Activated naive CD8-positive, alpha-beta T cell treated with anti-CD3 and anti-CD28 coated beads, Interleukin-2, amount 10 ng/mL, durations not matched to agents 7 days and 5 days (primary cell): Measurements from ENCODE around the gene GRM4. TPM values are rescaled to one million over a fixed set of nuclear protein-coding genes. Genes with fewer than 3 reads are reported as not detected.

ENCODE experiments used
- ATAC-seq: fragments of 150-1000 bp; cut with Tn5 transposase; one replicate; pipeline ENCODE4 v1.10.0; 2021; ENCODE audit warnings: low read depth, moderate library complexity
- POLR2A ChIA-PET: fragments of 350-600 bp; sonication (Branson Sonifier 250); formaldehyde crosslinking; loops from one replicate; lab custom pipeline; 2021; ENCODE audit warnings: antibody characterized with exemption; lab: Charles Lee
- DNase-seq: peaks from one replicate; pipeline ENCODE4 v3.0.0; 2021
- H3K27ac Mint-ChIP-seq: one replicate; pipeline ENCODE4 v1.8.0; 2022; ENCODE audit warnings: mild to moderate bottlenecking, mixed read lengths
- H3K27me3 Mint-ChIP-seq: one replicate; pipeline ENCODE4 v1.8.0; 2022; ENCODE audit warnings: mild to moderate bottlenecking, moderate library complexity, mixed read lengths
- H3K36me3 Mint-ChIP-seq: one replicate; pipeline ENCODE4 v1.8.0; 2021; ENCODE audit warnings: mild to moderate bottlenecking, mixed read lengths
- H3K4me1 Mint-ChIP-seq: one replicate; pipeline ENCODE4 v1.8.0; 2021; ENCODE audit warnings: mixed read lengths
- H3K4me3 Mint-ChIP-seq: one replicate; pipeline ENCODE4 v1.8.0; 2022; ENCODE audit warnings: mild to moderate bottlenecking, moderate library complexity, mixed read lengths
- H3K9me3 Mint-ChIP-seq: one replicate; pipeline ENCODE4 v1.8.0; 2021; ENCODE audit warnings: mixed read lengths
- total RNA-seq, 2 experiments: library from RNA; stranded (reverse); gene quantifications; one replicate each; pipeline ENCODE4 v1.2.3, GENCODE V29; 2021

The GRM4 gene
- total RNA-seq, 2 experiments from 2014 or later: 0.14 to 0.44 TPM

DNA sequence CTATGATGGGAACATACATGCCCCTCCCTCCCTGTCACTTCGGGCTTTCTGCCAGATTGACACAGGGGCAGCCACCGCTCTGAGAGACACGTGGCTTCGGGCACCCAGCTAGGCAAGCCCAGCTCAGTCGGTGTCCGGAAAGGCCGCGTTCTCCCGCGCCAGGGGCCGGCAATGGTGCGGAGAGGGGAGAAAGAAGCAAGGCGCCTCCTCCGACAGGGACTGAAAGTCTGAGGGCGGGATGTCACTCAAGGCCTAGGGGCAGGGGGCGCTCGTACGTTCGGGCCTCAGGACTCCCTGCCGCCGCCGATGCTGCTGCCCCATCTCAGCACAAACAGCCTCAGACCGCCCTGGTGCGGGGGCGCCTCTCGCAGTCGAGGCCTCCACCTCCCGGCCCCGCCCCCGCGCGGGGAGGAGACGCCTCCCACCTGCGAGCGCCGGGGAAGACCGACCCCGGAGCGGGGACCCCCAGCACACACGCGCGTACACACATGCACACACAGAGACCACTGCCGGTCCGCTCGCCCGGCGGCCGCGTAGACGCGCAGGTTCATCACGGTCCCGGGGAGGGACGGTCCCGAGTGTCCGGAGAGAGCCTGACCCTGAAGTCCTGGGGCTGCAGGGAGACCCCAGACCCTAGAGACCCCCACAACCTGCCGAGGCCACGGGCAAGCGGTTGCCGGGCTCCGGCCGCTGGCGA is 1.9 kb downstream of the GRM4 start:
- ATAC-seq (peak; percentile 40), DNase-seq (peak; percentile 53)
- POLR2A ChIA-PET: no interaction called here
- H3K4me1 Mint-ChIP-seq: peaks cover 8% of the 10 kb centered on the region
- H3K27me3 Mint-ChIP-seq: peaks cover 61% of the 10 kb centered on the region
- H3K27ac Mint-ChIP-seq: no peak overlapping the region
- no peak overlapping the region for H3K4me3 Mint-ChIP-seq
- no peaks in the 10 kb centered on the region for H3K9me3 Mint-ChIP-seq
- H3K36me3 Mint-ChIP-seq: no peaks in the 10 kb centered on the region

DNA sequence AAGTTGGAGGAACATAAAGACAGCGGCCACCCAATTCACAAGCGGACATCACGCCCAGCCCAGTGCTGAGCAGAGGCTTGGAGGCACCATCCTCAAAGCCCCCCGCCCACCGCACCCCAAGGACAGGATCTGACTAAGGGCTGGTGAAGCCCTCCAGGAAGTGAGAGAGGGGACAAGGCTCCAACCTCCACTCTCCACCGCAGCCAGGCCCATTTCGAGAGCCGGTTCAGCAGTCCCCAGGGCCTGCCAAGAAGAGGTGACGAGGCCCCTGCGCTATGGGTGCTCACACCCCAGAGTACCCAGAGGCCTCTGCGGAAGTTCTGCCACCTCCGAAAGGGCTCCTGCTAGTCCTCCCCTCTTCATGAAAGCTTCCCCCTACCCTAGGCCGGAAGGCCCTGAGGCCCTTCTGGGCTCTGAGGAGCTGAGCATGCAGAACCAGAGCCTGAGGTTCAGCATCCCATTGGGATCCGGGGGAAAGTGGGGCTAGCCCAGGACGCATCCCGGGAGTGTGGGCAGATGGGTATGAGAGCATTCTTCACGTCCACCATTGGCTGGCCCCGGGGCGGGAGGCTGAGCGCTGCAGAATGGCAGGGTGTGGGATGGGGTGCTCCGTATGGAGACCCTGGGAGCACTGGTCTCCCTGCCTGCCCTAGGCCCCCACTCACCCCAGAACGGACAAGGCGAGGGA is 2.5 kb downstream of the GRM4 start:
- H3K9me3 Mint-ChIP-seq: no peaks in the 10 kb centered on the region
- no peaks in the 10 kb centered on the region for H3K36me3 Mint-ChIP-seq
- POLR2A ChIA-PET: no interaction called here
- H3K27ac Mint-ChIP-seq: no peak overlapping the region
- peaks cover 7% of the 10 kb centered on the region for H3K4me1 Mint-ChIP-seq
- DNase-seq: no peak
- peaks cover 66% of the 10 kb centered on the region for H3K27me3 Mint-ChIP-seq
- H3K4me3 Mint-ChIP-seq: peak overlapping the region; percentile 35
- no peak for ATAC-seq

DNA sequence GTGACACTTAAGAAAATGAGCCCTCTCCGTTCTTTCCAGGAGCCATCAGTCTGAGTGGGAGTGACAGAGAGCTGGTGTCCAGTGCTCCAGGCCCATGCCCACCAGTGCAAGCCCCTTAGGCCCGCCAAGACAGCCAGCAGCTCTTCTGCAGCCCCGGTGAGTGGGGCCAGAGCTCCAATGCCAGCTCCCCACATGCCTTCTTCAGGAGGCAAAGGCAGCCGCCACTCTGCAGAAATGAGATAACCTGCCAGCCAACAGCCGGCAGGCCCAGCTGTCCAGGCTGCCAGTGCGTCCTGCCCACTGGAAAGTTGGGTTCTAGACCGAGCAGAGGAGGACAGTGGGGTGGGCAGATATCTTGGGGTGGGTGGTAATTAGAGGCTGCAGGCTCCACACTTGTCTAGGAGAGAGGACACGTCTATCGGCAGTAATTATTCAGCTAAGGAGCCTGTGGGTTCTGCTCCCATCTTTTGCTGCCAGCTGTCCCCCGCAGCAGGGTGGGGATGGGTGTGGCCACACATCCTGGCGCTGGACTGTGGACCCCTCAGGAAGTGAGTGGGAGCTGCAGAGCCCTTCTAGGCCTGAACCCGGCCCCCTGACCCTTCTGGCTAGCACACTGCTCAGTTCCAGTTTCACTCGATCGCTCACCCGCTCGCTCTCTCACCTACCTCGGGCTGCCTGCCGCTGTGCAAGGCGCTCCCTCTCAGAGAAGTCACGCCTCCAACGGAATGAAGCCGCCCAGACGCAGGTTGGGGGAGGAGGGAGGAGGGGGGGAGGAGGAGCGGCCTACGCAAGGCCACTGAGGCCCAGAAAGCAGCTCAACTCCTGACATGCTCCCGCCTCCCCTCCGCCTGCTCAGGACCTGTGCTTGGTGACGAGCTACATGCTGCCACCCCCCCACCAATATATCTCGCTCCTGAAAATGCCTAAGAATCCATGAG is 3.6 kb downstream of the GRM4 start:
- H3K27me3 Mint-ChIP-seq: peaks cover 71% of the 10 kb centered on the region
- DNase-seq (no peak), ATAC-seq (no peak)
- H3K4me1 Mint-ChIP-seq: peaks cover 4% of the 10 kb centered on the region
- H3K4me3 Mint-ChIP-seq: no peak overlapping the region
- H3K36me3 Mint-ChIP-seq: no peaks in the 10 kb centered on the region
- no peak overlapping the region for H3K27ac Mint-ChIP-seq
- POLR2A ChIA-PET: no interaction called here
- H3K9me3 Mint-ChIP-seq: no peaks in the 10 kb centered on the region

DNA sequence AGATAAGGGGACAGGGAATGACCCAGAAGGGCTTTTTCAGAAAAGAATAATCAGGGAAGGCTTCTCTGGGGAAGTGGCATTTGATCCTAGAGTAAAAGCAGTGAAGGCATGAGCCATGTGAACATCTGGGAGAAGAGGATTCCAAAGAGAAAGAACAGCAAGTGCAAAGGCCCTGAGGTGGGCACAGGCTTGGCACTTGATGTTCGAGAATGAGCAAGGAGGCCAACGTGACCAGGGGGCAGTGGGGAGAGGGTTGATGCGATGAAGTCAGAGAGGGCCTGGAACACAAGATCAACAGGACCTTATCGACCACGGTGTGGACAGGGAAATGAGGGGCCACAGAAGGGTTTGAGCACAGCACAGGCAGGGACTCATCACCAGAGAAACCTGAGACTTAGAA is 5.8 kb downstream of the GRM4 start:
- POLR2A ChIA-PET: no interaction called here
- Mint-ChIP-seq H3K27ac (no peak overlapping the region), H3K36me3 (no peaks in the 10 kb centered on the region), H3K4me3 (no peak overlapping the region), H3K9me3 (no peaks in the 10 kb centered on the region), H3K4me1 (peaks cover 2% of the 10 kb centered on the region), H3K27me3 (peaks cover 56% of the 10 kb centered on the region)
- ATAC-seq (no peak), DNase-seq (no peak)

DNA sequence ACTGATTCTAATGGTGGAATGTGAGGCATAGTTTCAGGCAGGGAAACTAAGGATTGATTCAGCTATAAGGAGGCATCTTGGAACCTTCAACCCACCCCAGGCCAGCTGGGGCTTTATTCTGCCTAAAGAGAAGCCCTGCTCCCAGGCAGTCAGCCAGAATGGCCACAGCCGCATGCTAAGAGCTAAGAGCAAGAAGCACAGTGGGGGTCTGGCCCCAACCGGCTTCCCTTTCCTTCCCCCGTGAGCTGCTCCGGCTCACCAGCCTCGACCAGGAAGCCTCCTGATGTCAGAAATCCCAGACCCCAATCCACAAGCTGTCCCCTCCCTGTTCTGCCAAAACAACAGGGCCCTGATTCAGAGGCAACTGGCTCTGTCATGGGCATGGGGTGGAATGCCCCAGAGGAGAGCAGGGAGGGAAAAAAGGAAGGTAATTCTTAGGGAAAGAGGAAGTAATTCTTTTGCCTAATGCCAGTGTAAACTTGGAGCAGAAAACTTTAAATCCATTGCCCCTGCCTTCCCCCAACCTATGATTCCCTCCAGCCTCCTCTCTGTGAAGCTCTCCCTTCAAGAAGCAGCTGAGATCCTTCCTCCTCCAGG is 6.9 kb downstream of the GRM4 start:
- no peak for DNase-seq
- Mint-ChIP-seq H3K9me3 (no peaks in the 10 kb centered on the region), H3K4me3 (no peak overlapping the region), H3K27me3 (peaks cover 54% of the 10 kb centered on the region), H3K36me3 (no peaks in the 10 kb centered on the region), H3K4me1 (peaks cover 2% of the 10 kb centered on the region), H3K27ac (no peak overlapping the region)
- ATAC-seq: no peak
- POLR2A ChIA-PET: no interaction called here

DNA sequence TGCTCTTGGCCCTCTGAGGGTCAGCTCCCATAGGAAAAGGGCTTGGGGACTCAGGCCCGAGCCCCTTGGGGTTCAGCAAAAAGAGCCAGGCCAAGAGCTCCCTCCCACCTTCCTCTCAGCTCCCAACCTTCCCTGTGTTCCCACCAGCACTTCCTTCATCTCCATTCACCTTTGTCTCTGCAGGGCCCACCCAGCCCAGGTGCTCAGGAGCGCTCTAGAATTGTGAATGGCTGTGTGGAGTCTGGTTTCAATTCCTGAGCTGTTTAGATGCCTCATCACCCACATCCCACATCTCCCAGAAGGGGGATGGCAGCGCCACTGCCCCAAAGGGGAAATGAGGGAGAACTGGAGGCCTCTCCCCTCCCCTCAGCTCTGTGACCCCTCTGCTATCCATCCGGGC is 7.7 kb downstream of the GRM4 start:
- H3K27ac Mint-ChIP-seq: no peak overlapping the region
- no peak overlapping the region for H3K4me3 Mint-ChIP-seq
- DNase-seq: no peak
- no peaks in the 10 kb centered on the region for H3K36me3 Mint-ChIP-seq
- peaks cover 49% of the 10 kb centered on the region for H3K27me3 Mint-ChIP-seq
- ATAC-seq: no peak
- peaks cover 2% of the 10 kb centered on the region for H3K4me1 Mint-ChIP-seq
- POLR2A ChIA-PET: no interaction called here
- H3K9me3 Mint-ChIP-seq: no peaks in the 10 kb centered on the region

DNA sequence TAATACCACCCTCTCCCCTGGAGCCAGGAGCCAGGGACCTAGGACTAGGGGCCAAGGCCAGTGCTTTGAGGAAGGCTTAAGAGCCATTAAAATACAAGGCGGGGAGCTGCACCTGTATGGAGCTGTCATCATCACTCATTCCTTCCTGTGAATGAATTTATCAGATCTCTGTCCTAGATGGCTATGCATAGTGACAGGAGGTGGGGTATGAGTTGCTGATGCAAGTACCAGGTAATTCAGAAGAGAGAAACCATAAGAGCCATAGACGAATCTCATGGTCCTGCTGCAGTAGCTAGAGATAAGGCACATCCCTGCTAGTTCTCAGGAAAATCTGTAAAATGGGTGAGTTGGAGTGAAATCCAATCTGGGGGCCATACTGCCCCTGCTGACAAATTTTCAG is 10.3 kb downstream of the GRM4 start:
- H3K4me3 Mint-ChIP-seq: no peak overlapping the region
- H3K27ac Mint-ChIP-seq: no peak overlapping the region
- H3K9me3 Mint-ChIP-seq: no peaks in the 10 kb centered on the region
- ATAC-seq: no peak
- H3K27me3 Mint-ChIP-seq: peaks cover 44% of the 10 kb centered on the region
- POLR2A ChIA-PET: no interaction called here
- H3K4me1 Mint-ChIP-seq: peaks cover 3% of the 10 kb centered on the region
- DNase-seq: no peak
- H3K36me3 Mint-ChIP-seq: no peaks in the 10 kb centered on the region

DNA sequence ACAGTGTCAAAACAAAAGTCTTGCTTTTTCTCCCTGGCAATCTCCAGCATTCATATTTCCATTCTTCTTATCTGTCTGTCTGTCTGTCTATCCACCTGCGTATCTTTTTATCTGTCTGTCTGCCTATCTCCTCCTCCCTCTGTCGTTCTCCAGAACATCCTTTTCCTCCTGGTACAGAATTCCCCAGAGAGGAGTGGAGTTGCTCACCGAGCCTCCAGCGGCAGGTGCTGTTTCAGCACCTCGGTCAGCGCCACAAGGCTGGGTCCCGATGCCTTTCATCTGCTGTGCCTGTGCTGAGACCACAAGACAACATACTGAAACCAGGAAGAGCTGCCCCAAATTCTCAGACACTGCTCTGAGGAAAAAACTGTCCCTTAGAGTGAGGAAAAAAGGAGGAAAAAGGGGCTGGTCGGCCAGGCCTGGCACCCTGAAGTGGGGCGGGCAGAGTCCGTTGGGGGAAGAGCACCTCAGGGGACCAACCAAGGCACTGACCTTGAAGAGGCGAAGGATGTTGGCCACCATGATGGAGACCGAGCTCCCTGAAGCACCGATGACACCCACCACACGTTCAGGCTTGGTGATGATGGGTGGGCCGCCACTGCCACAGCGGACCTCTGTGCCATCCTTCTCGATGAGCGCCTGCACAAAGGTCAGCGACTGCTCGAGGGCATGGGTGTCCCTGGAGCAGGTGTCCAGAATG is 13.3 kb downstream of the GRM4 start:
- peaks cover 3% of the 10 kb centered on the region for H3K4me1 Mint-ChIP-seq
- H3K27ac Mint-ChIP-seq: no peak overlapping the region
- H3K9me3 Mint-ChIP-seq: no peaks in the 10 kb centered on the region
- peaks cover 27% of the 10 kb centered on the region for H3K27me3 Mint-ChIP-seq
- DNase-seq (peak; percentile 74), ATAC-seq (peak; percentile 65)
- H3K4me3 Mint-ChIP-seq: no peak overlapping the region
- POLR2A ChIA-PET: interaction anchor here (1.0 kb wide), 1 partner anchor 77 kb away, joined by 4 read pairs; no protein-coding TSS in a partner anchor
- no peaks in the 10 kb centered on the region for H3K36me3 Mint-ChIP-seq

DNA sequence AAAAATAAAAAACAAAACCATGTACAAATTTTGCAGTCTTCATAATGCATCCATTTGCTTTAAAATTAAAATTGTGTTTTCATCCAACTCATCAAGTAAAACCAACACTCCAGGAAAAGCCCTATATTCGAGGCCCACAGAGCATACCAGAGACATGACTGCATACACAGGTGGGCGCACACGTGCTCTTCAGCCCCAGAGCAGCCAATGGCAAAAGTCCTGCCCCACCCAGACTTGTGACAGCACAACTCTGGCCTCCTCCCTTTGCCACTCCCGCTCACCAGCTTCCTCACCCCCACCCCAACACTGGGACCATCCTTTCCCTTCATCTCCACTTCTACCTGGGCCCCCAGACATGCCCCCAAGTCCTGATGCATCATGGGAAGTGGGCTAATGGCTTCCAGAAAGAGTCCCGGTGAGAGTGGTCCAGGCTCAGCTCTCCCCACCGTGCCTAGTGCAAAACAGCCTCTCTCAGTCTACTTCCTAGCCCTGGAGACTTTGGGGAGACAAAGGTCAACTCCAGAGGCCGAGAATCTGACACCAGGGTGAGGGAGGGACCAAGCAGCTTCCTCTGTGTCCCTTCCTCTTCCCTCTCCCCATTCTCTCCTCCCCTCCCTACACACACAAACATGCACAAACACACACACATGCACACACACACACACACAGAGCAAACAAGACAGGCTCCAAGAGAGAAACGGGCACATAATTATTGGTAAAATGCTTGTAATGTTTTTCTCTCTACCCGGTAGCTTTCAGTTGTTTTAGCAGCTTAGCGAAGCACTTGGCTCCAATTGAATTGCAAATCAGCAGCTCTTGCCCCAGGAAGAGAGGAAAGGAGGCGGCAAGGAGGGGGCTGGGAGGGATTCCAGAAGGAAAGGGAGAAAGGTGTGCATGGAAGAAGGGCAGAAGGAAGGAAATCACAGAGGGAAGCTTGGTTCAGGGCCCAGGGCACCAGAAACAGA is 14.3 kb downstream of the GRM4 start:
- no peak overlapping the region for H3K27ac Mint-ChIP-seq
- ATAC-seq (no peak), DNase-seq (no peak)
- H3K4me1 Mint-ChIP-seq: peaks cover 3% of the 10 kb centered on the region
- no peaks in the 10 kb centered on the region for H3K9me3 Mint-ChIP-seq
- peaks cover 25% of the 10 kb centered on the region for H3K27me3 Mint-ChIP-seq
- H3K4me3 Mint-ChIP-seq: no peak overlapping the region
- POLR2A ChIA-PET: no interaction called here
- H3K36me3 Mint-ChIP-seq: no peaks in the 10 kb centered on the region

DNA sequence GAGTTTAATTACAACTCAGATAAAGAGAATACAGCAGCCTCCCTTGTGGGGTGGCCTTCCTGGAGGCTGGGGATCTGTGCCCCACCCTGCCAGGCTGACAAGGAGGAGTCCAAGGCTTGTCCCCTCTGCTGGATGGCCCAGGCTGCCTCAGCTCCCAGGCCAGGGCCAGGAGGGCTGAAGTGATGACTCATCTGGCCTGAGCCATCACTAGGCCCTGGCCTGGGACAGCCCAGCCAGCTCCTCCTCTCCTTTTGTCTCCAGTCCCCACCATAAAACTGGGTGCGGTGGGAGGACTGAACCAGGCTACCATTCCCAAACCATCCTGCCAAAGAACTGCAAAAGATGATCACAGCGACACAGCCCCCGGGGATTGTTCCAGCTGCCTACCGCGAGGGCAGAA is 15.0 kb downstream of the GRM4 start:
- no peak overlapping the region for H3K27ac Mint-ChIP-seq
- H3K27me3 Mint-ChIP-seq: peaks cover 24% of the 10 kb centered on the region
- POLR2A ChIA-PET: no interaction called here
- no peak for DNase-seq
- no peak for ATAC-seq
- H3K4me3 Mint-ChIP-seq: no peak overlapping the region
- peaks cover 3% of the 10 kb centered on the region for H3K4me1 Mint-ChIP-seq
- H3K9me3 Mint-ChIP-seq: no peaks in the 10 kb centered on the region
- no peaks in the 10 kb centered on the region for H3K36me3 Mint-ChIP-seq

DNA sequence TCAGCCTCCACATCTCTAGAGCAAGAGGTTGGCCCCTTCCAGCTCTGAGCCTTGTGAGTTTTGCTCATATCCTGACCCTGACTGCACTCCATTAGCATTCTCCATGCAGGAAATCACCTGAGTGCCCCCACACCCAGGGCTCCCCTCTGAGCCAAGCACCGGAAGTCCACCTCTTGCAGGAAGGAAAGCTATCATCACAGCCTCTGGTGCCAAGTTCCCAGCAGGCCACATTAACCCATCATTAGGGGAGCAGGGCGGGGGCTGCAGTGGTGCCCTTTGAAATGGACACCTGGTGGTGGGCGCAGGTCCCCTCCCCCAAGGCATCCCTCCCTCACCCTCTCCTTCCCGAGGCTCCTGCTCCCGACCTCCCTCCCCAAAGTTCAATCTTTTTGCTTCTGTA is 16.1 kb downstream of the GRM4 start:
- Mint-ChIP-seq H3K4me3 (no peak overlapping the region), H3K9me3 (no peaks in the 10 kb centered on the region), H3K4me1 (peaks cover 3% of the 10 kb centered on the region), H3K27ac (no peak overlapping the region), H3K27me3 (peaks cover 24% of the 10 kb centered on the region), H3K36me3 (no peaks in the 10 kb centered on the region)
- ATAC-seq: no peak
- DNase-seq: no peak
- POLR2A ChIA-PET: no interaction called here

DNA sequence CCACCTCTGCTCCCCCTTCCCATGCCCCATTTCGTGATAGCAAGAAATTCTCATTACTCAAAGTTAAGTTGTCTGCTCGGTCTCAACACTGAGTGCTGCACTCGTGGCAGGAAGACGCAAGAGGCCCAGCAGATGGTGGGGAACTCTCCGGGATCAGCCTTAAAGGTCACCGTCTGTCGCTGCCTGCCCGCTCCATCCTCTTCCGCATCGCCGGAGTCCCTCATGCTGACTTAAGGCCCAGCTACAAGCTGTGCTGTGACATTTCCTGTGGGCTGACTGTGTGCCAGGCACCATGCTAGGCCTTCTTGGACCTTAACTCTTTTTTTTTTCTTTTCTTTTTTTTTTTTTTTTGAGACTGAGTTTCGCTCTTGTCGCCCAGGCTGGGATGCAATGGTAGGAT is 17.8 kb downstream of the GRM4 start:
- no peak for DNase-seq
- Mint-ChIP-seq H3K27me3 (peaks cover 21% of the 10 kb centered on the region), H3K4me1 (peaks cover 3% of the 10 kb centered on the region), H3K9me3 (no peaks in the 10 kb centered on the region), H3K27ac (no peak overlapping the region), H3K36me3 (no peaks in the 10 kb centered on the region), H3K4me3 (no peak overlapping the region)
- no peak for ATAC-seq
- POLR2A ChIA-PET: no interaction called here
